NCI-H82 (cell line): ENCODE results near the gene ASIP.

Experiments
- DNase-seq: peaks from one replicate; lab custom pipeline; 2025; lab: John Stamatoyannopoulos, UW

ASIP gene

GRCh38 chr20:34311118-34312023, 70.1 kb downstream of the ASIP start:
- DNase-seq: peak; percentile 36

- DNase-seq: no peak
These were observed 70.8 kb downstream of the ASIP start for GRCh38 chr20:34312024-34312460.

- DNase-seq: peak; percentile 96
These were observed 71.5 kb downstream of the ASIP start for GRCh38 chr20:34312544-34313217.

GRCh38 chr20:34315236-34315635, 74.0 kb downstream of the ASIP start:
- DNase-seq: no peak

GRCh38 chr20:34316196-34316814, 75.1 kb downstream of the ASIP start:
- no peak for DNase-seq
